Measurements from ENCODE around the gene ARSD.

DNA sequence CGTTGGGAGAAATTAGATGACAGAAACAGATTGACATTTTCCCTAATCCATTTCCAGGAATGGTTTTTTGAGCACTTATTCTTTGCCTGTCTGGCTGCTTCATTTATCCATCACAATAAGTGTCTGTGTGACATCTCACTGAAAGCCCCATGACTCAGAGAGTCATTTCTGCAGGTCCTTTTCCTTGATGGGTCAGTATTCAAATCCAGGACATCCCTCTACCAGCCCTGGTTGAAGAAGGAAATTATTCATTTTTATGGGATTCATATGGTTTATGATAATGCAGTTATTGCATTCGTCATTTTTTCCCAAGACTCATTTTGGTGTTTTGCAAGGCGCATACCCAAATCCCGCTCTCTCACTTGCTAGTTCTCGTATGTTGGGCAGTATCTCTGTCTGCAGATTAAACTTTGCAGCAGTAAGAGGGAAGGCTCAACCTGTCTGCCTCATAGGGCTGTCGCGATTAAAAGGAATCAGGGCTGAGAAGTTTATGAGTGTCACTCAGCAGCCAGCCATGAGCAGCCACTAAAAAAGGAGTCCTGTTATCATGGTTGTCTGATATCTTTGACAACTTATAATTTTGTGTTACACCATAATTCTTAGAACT lies 56.4 kb downstream of the ARSD start:
- TF ChIP-seq REST (IDR thresholded peaks at IDR 0.05; ENCODE audit: borderline replicate concordance in 1 of 2, low read depth in 1 of 2, low read length in 2 of 2): no peak
- TF ChIP-seq HCFC1 (IDR thresholded peaks at IDR 0.05; ENCODE audit: low read depth, low read length): no peak
- no peak for TF ChIP-seq NFIB (CRISPR knock-in tag; IDR thresholded peaks at IDR 0.05; ENCODE audit: borderline replicate concordance)
- TF ChIP-seq POLR2AphosphoS5 (IDR thresholded peaks at IDR 0.05; ENCODE audit: low read depth, low read length): no peak
- TF ChIP-seq, protein P1, sequence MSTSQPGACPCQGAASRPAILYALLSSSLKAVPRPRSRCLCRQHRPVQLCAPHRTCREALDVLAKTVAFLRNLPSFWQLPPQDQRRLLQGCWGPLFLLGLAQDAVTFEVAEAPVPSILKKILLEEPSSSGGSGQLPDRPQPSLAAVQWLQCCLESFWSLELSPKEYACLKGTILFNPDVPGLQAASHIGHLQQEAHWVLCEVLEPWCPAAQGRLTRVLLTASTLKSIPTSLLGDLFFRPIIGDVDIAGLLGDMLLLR (CRISPR knock-in tag; IDR thresholded peaks at IDR 0.05): no peak
